ENCODE results near the gene FBXL5.

DNA sequence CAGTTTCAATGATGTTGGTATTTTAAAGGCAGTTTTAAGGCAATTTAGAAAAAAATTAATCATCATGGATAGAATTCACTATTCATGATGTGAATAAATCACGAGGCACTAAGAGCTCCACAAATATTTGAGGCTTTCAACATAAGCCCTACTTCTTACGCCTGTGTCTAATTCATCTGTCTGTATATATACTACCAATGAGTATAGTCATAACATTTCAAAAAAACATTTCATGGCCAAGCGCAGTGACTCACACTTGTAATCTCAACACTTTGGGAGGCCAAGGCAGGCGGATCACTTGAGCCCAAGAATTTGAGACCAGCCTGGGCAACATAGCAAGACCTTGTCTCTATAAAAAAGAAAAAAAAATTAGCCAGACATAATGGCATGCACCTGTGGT lies 56.5 kb downstream of the FBXL5 start:
- TF ChIP-seq CTCF (conservative IDR thresholded peaks at IDR 0.05; ENCODE audit: low read length): no peak
- no peak for TF ChIP-seq EZH2phosphoT487 (IDR thresholded peaks at IDR 0.05; ENCODE audit: borderline replicate concordance)
